IMR-90 (cell line): ENCODE measurements around the gene ZFHX3.

Source experiments
- CEBPB ChIP-seq: IDR thresholded peaks from 2 replicates; pipeline ENCODE4 v1.6.1; 2012; ENCODE audit warnings: low read depth, low read length, improper control_type of control experiment
- CTCF ChIP-seq: conservative IDR thresholded peaks from 2 replicates; pipeline ENCODE4 v1.5.1; 2012; ENCODE audit warnings: mild to moderate bottlenecking, low read depth, low read length, improper control_type of control experiment
- FOS ChIP-seq: fragments of 150-350 bp; IDR thresholded peaks from 2 replicates; pipeline ENCODE4 v1.6.1; 2016; ENCODE audit warnings: low read depth, low read length
- MAFK ChIP-seq: IDR thresholded peaks from 2 replicates; pipeline ENCODE4 v1.6.1; 2012; ENCODE audit warnings: low read depth, low read length, improper control_type of control experiment
- MAZ ChIP-seq: IDR thresholded peaks from 2 replicates; pipeline ENCODE4 v1.6.1; 2012; ENCODE audit warnings: low read depth, mild to moderate bottlenecking, low read length, improper control_type of control experiment, moderate library complexity, borderline replicate concordance
- POLR2A ChIP-seq: IDR thresholded peaks from 2 replicates; pipeline ENCODE4 v1.6.1; 2012; ENCODE audit warnings: mild to moderate bottlenecking, low read depth, low read length
- RAD21 ChIP-seq: IDR thresholded peaks from 2 replicates; pipeline ENCODE4 v1.6.1; 2012; ENCODE audit warnings: low read length, improper control_type of control experiment
- RCOR1 ChIP-seq: IDR thresholded peaks from 2 replicates; pipeline ENCODE4 v1.6.1; 2012; ENCODE audit warnings: mild to moderate bottlenecking, low read length, improper control_type of control experiment; ENCODE audit not compliant: insufficient replicate concordance
- SMC3 ChIP-seq: fragments of 150-350 bp; IDR thresholded peaks from 2 replicates; pipeline ENCODE4 v1.6.1; 2016; ENCODE audit warnings: low read depth, mild to moderate bottlenecking, antibody characterized with exemption, low read length, moderate library complexity
- TF ChIP-seq, protein P1 (sequence below): fragments of 150-350 bp; IDR thresholded peaks from 2 replicates; pipeline ENCODE4 v1.6.1; 2017; ENCODE audit warnings: mild to moderate bottlenecking, antibody characterized with exemption, low read length, low read depth
- TF ChIP-seq, protein P2 (sequence below): fragments of 150-350 bp; IDR thresholded peaks from 2 replicates; pipeline ENCODE4 v1.6.1; 2016; ENCODE audit warnings: low read depth, mild to moderate bottlenecking, low read length, moderate library complexity, borderline replicate concordance

GRCh38 chr16:73096510-73096909, 48.6 kb upstream of the ZFHX3 start:
- TF ChIP-seq CTCF (no peak), RAD21 (no peak), RCOR1 (no peak), MAFK (no peak), MAZ (no peak), CEBPB (no peak), SMC3 (no peak), FOS (no peak), POLR2A (no peak)
- TF ChIP-seq, protein P1, sequence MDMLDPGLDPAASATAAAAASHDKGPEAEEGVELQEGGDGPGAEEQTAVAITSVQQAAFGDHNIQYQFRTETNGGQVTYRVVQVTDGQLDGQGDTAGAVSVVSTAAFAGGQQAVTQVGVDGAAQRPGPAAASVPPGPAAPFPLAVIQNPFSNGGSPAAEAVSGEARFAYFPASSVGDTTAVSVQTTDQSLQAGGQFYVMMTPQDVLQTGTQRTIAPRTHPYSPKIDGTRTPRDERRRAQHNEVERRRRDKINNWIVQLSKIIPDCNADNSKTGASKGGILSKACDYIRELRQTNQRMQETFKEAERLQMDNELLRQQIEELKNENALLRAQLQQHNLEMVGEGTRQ: no peak
- TF ChIP-seq, protein P2, sequence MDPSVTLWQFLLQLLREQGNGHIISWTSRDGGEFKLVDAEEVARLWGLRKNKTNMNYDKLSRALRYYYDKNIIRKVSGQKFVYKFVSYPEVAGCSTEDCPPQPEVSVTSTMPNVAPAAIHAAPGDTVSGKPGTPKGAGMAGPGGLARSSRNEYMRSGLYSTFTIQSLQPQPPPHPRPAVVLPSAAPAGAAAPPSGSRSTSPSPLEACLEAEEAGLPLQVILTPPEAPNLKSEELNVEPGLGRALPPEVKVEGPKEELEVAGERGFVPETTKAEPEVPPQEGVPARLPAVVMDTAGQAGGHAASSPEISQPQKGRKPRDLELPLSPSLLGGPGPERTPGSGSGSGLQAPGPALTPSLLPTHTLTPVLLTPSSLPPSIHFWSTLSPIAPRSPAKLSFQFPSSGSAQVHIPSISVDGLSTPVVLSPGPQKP: no peak
